Endothelial cell of umbilical vein (primary cell): ENCODE data around the gene ESPNL. TPM values are rescaled to one million over a fixed set of nuclear protein-coding genes. Genes with fewer than 3 reads are reported as not detected.

Experiments used
- BruUV-seq: library from RNA; stranded (reverse); fragments of 400-500 nt; replicated peaks from 2 replicates; lab custom pipeline; 2021; lab: Mats Ljungman, UMichigan
- CTCF ChIA-PET: fragments of 300-600, 350-600 bp; sonication (Branson Sonifier 250); formaldehyde crosslinking; loops from one replicate; lab custom pipeline; 2021; ENCODE audit warnings: antibody characterized with exemption, inconsistent platforms; lab: Charles Lee
- POLR2A ChIA-PET: fragments of 300-600, 350-600 bp; sonication (Branson Sonifier 250); formaldehyde crosslinking; loops from one replicate; lab custom pipeline; 2021; ENCODE audit warnings: antibody characterized with exemption, inconsistent platforms; lab: Charles Lee
- DNase-seq: peaks from one replicate; pipeline ENCODE4 v3.0.0-alpha.2; 2011; ENCODE audit warnings: low read depth, low spot score
- FAIRE-seq: peaks from 2 replicates; lab custom pipeline; 2011; peaks lifted over from hg19 to GRCh38; lab: Jason Lieb, UNC
- H2AFZ ChIP-seq: 2 replicates; pipeline ENCODE4 v1.6.0; 2012; ENCODE audit warnings: low read depth, low read length, control low read depth, inconsistent platforms
- H3K27ac ChIP-seq: 2 replicates; pipeline ENCODE4 v1.5.1; 2011; ENCODE audit warnings: low read depth, mild to moderate bottlenecking, control low read depth, low read length, moderate library complexity; ENCODE audit not compliant: insufficient read depth
- H3K27me3 ChIP-seq, 2 experiments: 2 replicates each; pipeline versions ENCODE4 v1.6.0 to v1.6.1; 2011; ENCODE audit warnings: low read length in 2 of 2, mixed read lengths in 1 of 2; ENCODE audit not compliant: control insufficient read depth in 2 of 2, insufficient read depth in 2 of 2
- H3K36me3 ChIP-seq, 2 experiments: 2 replicates in 1 of 2; 3 replicates in 1 of 2; pipeline ENCODE4 v1.5.1; 2011; ENCODE audit warnings: low read length in 2 of 2, mild to moderate bottlenecking in 1 of 2, moderate library complexity in 1 of 2; ENCODE audit not compliant: control insufficient read depth in 2 of 2, insufficient read depth in 2 of 2; ENCODE audit errors: extremely low read depth in 1 of 2
- H3K4me1 ChIP-seq: 3 replicates; pipeline ENCODE4 v1.5.1; 2011; ENCODE audit warnings: mild to moderate bottlenecking, low read length; ENCODE audit not compliant: control insufficient read depth, insufficient read depth; ENCODE audit errors: extremely low read depth
- H3K4me2 ChIP-seq: 2 replicates; pipeline ENCODE4 v1.6.1; 2011; ENCODE audit warnings: low read length, control low read depth, mixed read lengths; ENCODE audit not compliant: insufficient read depth
- H3K4me3 ChIP-seq, 3 experiments: fragments of 200-600 bp in 1 of 3; sonication (generic), shearing (Covaris generic) in 1 of 3; replicated peaks in 1 of 3; 2 replicates each; pipeline ENCODE4 v1.5.1; 2011 to 2016; ENCODE audit warnings: control low read depth in 3 of 3, low read length in 3 of 3, mild to moderate bottlenecking in 2 of 3, inconsistent platforms in 1 of 3, low read depth in 1 of 3, moderate library complexity in 1 of 3; ENCODE audit not compliant: insufficient read depth in 1 of 3
- H3K79me2 ChIP-seq: 2 replicates; pipeline ENCODE4 v1.6.0; 2012; ENCODE audit warnings: low read length, inconsistent platforms; ENCODE audit not compliant: control insufficient read depth, insufficient read depth
- H3K9ac ChIP-seq: replicated peaks from 2 replicates; pipeline ENCODE3; 2011; ENCODE audit warnings: low read length, control low read depth; ENCODE audit not compliant: insufficient read depth; ENCODE audit errors: extremely low read depth
- H3K9me1 ChIP-seq: replicated peaks from 3 replicates; pipeline ENCODE4 v1.6.0; 2011; ENCODE audit warnings: mild to moderate bottlenecking, low read length; ENCODE audit not compliant: control insufficient read depth, insufficient read depth; ENCODE audit errors: extremely low read depth
- H3K9me3 ChIP-seq: replicated peaks from 2 replicates; pipeline ENCODE4 v1.5.1; 2012; ENCODE audit warnings: low read length, inconsistent platforms; ENCODE audit not compliant: control insufficient read depth, insufficient read depth
- H4K20me1 ChIP-seq: replicated peaks from 2 replicates; pipeline ENCODE3; 2011; ENCODE audit warnings: mild to moderate bottlenecking, low read length; ENCODE audit not compliant: control insufficient read depth, insufficient read depth; ENCODE audit errors: extremely low read depth
- CTCF ChIP-seq, 2 donors: IDR thresholded peaks; 1 replicate in 1 of 2; 2 replicates in 1 of 2; pipeline ENCODE4 v1.5.1; 2011; ENCODE audit warnings: low read length in 2 of 2, mild to moderate bottlenecking in 2 of 2, moderate library complexity in 2 of 2, control low read depth in 1 of 2, inconsistent platforms in 1 of 2, low read depth in 1 of 2; ENCODE audit not compliant: insufficient read depth in 1 of 2; ENCODE audit errors: extremely low read depth in 1 of 2
- EZH2 ChIP-seq: IDR thresholded peaks from 2 replicates; pipeline ENCODE4 v1.6.1; 2012; ENCODE audit warnings: borderline replicate concordance, low read depth, mild to moderate bottlenecking, moderate library complexity, low read length, inconsistent platforms; ENCODE audit not compliant: severe bottlenecking
- FOS ChIP-seq: IDR thresholded peaks from 2 replicates; pipeline ENCODE4 v1.6.1; 2011; ENCODE audit warnings: mild to moderate bottlenecking, low read length, moderate library complexity, borderline replicate concordance; ENCODE audit not compliant: insufficient read depth
- GATA2 ChIP-seq: IDR thresholded peaks from 2 replicates; pipeline ENCODE4 v1.7.0; 2011; ENCODE audit warnings: low read depth, mild to moderate bottlenecking, moderate library complexity, mixed read lengths, low read length; ENCODE audit not compliant: insufficient read length, insufficient read depth
- JUN ChIP-seq: IDR thresholded peaks from 2 replicates; pipeline ENCODE4 v1.6.1; 2011; ENCODE audit warnings: borderline replicate concordance, low read depth; ENCODE audit not compliant: insufficient read length, insufficient read depth
- MAX ChIP-seq: IDR thresholded peaks from 2 replicates; pipeline ENCODE4 v1.6.1; 2011; ENCODE audit not compliant: insufficient read depth, insufficient read length
- MYC ChIP-seq: IDR thresholded peaks from one replicate; pipeline ENCODE4 v1.6.1; 2011; ENCODE audit warnings: mild to moderate bottlenecking, low read depth, low read length
- POLR2A ChIP-seq: IDR thresholded peaks from 2 replicates; pipeline ENCODE4 v1.6.1; 2012; ENCODE audit warnings: low read depth, mild to moderate bottlenecking, control low read depth, low read length
- POLR2AphosphoS5 ChIP-seq: IDR thresholded peaks from 2 replicates; pipeline ENCODE4 v1.6.1; 2012; ENCODE audit warnings: low read depth, mild to moderate bottlenecking, control low read depth, low read length, moderate library complexity; ENCODE audit not compliant: insufficient read depth
- dilution Hi-C: fragments of 300-500 bp; cut with MboI; formaldehyde crosslinking; loops from one replicate; pipeline ENCODE4 v1.15.0; 2019; ENCODE audit warnings: low sequenced_read_pairs; ENCODE audit not compliant: extremely low pct_ligation_motif_present
- intact Hi-C: fragments of 100-400 bp; cut with micrococcal nuclease; formaldehyde crosslinking; loops from one replicate; pipeline ENCODE4 v1.10.0; 2022
- polyA plus RNA-seq, 4 experiments: library from polyadenylated mRNA; depleted of rRNA in 3 of 4; stranded (reverse) in 3 of 4; unstranded in 1 of 4; fragments of >200 nt; gene quantifications; 2 replicates each; pipeline versions ENCODE4 v1.2.1 to v1.2.3, GENCODE V29; 2011 to 2012; ENCODE audit warnings: missing spikeins in 1 of 4
- total RNA-seq: library from RNA; stranded (reverse); gene quantifications from 2 replicates; pipeline ENCODE4 v1.2.3, GENCODE V29; 2021

ESPNL gene
- total and polyA plus RNA-seq, 2 donors (not counting 3 experiments of a cell fraction or from before 2014, with no cell fraction given) = not detected

DNA sequence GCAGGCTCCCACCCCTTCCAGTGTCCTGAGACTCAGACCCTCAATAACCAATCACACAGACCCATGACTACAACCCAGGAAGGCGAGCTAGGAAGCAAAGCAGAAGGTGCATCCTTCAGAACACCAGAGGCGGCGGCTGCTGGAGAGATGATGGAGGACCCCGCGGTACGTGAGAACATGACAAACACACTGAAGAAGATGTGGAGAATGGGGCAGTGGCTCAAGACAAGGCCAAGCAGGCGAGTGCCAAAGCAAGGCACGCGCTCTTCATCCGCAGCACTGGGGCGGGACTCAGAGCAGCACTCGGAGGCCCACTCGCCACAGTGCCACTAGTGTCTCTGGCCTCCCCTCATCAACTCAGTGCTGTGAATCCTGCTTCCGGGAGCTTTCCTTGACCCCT is 72.3 kb downstream of the ESPNL start:
- no peak for FAIRE-seq
- no peak overlapping the region for H3K9ac ChIP-seq
- peaks cover 29% of the 10 kb centered on the region for H3K4me1 ChIP-seq
- no peaks in the 10 kb centered on the region for H3K27me3 ChIP-seq
- H4K20me1 ChIP-seq = no peaks in the 10 kb centered on the region
- DNase-seq = no peak
- no peak for TF ChIP-seq POLR2A
- TF ChIP-seq MAX = no peak
- no peak for TF ChIP-seq JUN
- no peak for TF ChIP-seq FOS
- no peak for TF ChIP-seq MYC
- no peak for TF ChIP-seq EZH2
- no peak for TF ChIP-seq POLR2AphosphoS5
- no peak for TF ChIP-seq GATA2
- TF ChIP-seq CTCF (IDR thresholded peaks at IDR 0.05; ENCODE audit: extremely low read depth in 1 of 2, insufficient read depth in 1 of 2, low read depth in 1 of 2, low read length in 2 of 2) = no peak
- no peaks in the 10 kb centered on the region for H3K9me1 ChIP-seq
- H3K9me3 ChIP-seq = no peaks in the 10 kb centered on the region
- ChIA-PET POLR2A (no interaction called here), CTCF (no interaction called here)
- H2AFZ ChIP-seq = no peak overlapping the region
- no peaks in the 10 kb centered on the region for H3K79me2 ChIP-seq
- no peak overlapping the region for H3K27ac ChIP-seq
- no TSS peak for BruUV-seq
- H3K4me2 ChIP-seq = no peak overlapping the region
- dilution Hi-C loops = no loop called here
- intact Hi-C loops = no loop called here
- H3K36me3 ChIP-seq = peaks cover 10 to 23% of the 10 kb centered on the region in 2 experiments
- no peak overlapping the region for H3K4me3 ChIP-seq
